DLD1 (cell line): ENCODE data around the gene C22orf39.
"Not testable (repeated sequence)": the region's sequence is repeated elsewhere in the genome, so short reads cannot be mapped to it uniquely, and the experiment has no call there.

ENCODE experiments used
- in situ Hi-C: cut with HindIII; loops from 2 replicates; pipeline ENCODE4 v1.10.0; 2017; ENCODE audit warnings: low sequenced_read_pairs

The C22orf39 gene

GRCh38 chr22:19455585-19456370 is 8.3 kb upstream of the C22orf39 start:
- in situ Hi-C loops = no loop called here

GRCh38 chr22:19455033-19455432 is 7.5 kb upstream of the C22orf39 start:
- in situ Hi-C loops = no loop called here

GRCh38 chr22:19454156-19454555 is 6.6 kb upstream of the C22orf39 start:
- in situ Hi-C loops = no loop called here

- in situ Hi-C loops = no loop called here
These were observed 6.2 kb upstream of the C22orf39 start for GRCh38 chr22:19453718-19454117.

- in situ Hi-C loops = no loop called here
These were observed 4.1 kb upstream of the C22orf39 start for GRCh38 chr22:19451570-19451969.

- in situ Hi-C loops = no loop called here
These were observed 3.1 kb upstream of the C22orf39 start for GRCh38 chr22:19450363-19451175.

GRCh38 chr22:19449422-19449767 is 1.9 kb upstream of the C22orf39 start:
- in situ Hi-C loops = no loop called here

GRCh38 chr22:19448739-19449421 is 1.4 kb upstream of the C22orf39 start:
- in situ Hi-C loops = no loop called here

GRCh38 chr22:19448076-19448607 is 631 bp upstream of the C22orf39 start:
- in situ Hi-C loops = no loop called here

- in situ Hi-C loops = no loop called here
These were observed 745 bp downstream of the C22orf39 start for GRCh38 chr22:19446603-19447329.

- in situ Hi-C loops = not testable (repeated sequence)
These were observed 2.1 kb downstream of the C22orf39 start for GRCh38 chr22:19445279-19445982.

- in situ Hi-C loops = no loop called here
These were observed 3.8 kb downstream of the C22orf39 start for GRCh38 chr22:19443544-19444211.

- in situ Hi-C loops = no loop called here
These were observed 5.3 kb downstream of the C22orf39 start for GRCh38 chr22:19442166-19442565.

- in situ Hi-C loops = no loop called here
These were observed 6.9 kb downstream of the C22orf39 start for GRCh38 chr22:19440411-19441195.

GRCh38 chr22:19438298-19438697 is 9.2 kb downstream of the C22orf39 start:
- in situ Hi-C loops = no loop called here

GRCh38 chr22:19436444-19437161 is 10.9 kb downstream of the C22orf39 start:
- in situ Hi-C loops = not testable (repeated sequence)

GRCh38 chr22:19434829-19435580 is 12.5 kb downstream of the C22orf39 start:
- in situ Hi-C loops = no loop called here
